Mammary epithelial cell (primary cell): Measurements from ENCODE around the gene CCDC167.

ENCODE experiments used
- CTCF ChIP-seq, 2 donors: IDR thresholded peaks in 1 of 2; conservative IDR thresholded peaks in 1 of 2; 2 replicates each; pipeline ENCODE4 v1.5.1; 2011 to 2012; ENCODE audit warnings: inconsistent platforms in 2 of 2, low read length in 2 of 2, mild to moderate bottlenecking in 2 of 2, control low read depth in 1 of 2, low read depth in 1 of 2; ENCODE audit not compliant: insufficient read depth in 1 of 2; ENCODE audit errors: extremely low read depth in 1 of 2
- EZH2 ChIP-seq: IDR thresholded peaks from 2 replicates; pipeline ENCODE4 v1.6.1; 2012; ENCODE audit warnings: low read length, inconsistent platforms, borderline replicate concordance

DNA sequence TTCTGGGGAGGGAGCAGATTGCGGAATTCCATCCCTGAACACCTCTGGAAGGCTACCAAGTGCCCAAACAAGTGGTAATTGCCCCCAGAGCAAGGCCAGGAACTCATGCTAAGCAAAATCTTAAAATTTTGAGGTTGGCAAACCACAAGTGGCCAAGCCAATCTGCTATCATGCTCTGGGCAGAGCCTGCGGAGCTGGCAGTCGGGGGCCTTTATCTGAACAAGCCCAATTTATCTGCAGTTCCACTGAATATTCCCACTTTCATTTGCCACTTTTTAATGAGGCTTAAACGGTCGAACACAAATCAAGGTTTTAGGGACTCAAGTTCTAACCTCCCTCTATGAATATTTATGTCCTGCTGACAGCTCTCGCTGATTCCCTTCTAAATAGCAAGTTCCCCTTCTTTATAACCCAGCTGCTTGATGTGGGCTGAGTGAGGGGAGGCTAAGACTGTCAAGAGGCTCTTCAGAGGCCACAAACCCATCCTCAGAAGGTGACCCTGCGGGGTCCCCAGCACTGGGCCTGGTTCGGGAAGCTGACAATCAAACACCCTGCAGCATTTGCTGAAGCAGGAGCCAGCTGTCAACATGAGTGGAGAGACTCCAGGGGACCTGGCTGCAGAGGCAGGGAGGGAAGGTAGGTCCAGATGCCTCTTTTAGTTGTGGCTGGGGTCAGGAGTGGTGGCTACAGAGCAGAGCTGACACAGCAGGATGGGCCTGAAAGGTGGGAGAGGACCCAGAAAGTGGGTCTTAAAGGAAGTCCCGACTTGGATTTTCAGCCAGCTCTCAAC is 11.9 kb downstream of the CCDC167 start:
- no peak for TF ChIP-seq CTCF (conservative IDR thresholded peaks at IDR 0.05 in 1 of 2, IDR thresholded peaks at IDR 0.05 in 1 of 2; ENCODE audit: extremely low read depth in 1 of 2, insufficient read depth in 1 of 2, low read depth in 1 of 2, low read length in 2 of 2)
- TF ChIP-seq EZH2 = no peak
